Activated CD4-positive, alpha-beta T cell treated with anti-CD3 and anti-CD28 coated beads for 48 hours (primary cell): ENCODE measurements around the gene BIN1.

Experiments used
- DNase-seq: peaks from one replicate; pipeline ENCODE4 v3.0.0-alpha.2; 2020

BIN1 gene

GRCh38 chr2:127102521-127103242 is 4.3 kb downstream of the BIN1 start:
- no peak for DNase-seq

- DNase-seq = no peak
These were observed 5.0 kb downstream of the BIN1 start for GRCh38 chr2:127101756-127102477.

- no peak for DNase-seq
These were observed 5.8 kb downstream of the BIN1 start for GRCh38 chr2:127101048-127101611.

GRCh38 chr2:127100251-127101047 is 6.5 kb downstream of the BIN1 start:
- no peak for DNase-seq

- DNase-seq = no peak
These were observed 8.2 kb downstream of the BIN1 start for GRCh38 chr2:127098711-127099110.

GRCh38 chr2:127097841-127098651 is 8.9 kb downstream of the BIN1 start:
- DNase-seq = no peak

- no peak for DNase-seq
These were observed 9.5 kb downstream of the BIN1 start for GRCh38 chr2:127097471-127097765.

- DNase-seq = no peak
These were observed 10.1 kb downstream of the BIN1 start for GRCh38 chr2:127096718-127097470.

GRCh38 chr2:127096280-127096679 is 10.7 kb downstream of the BIN1 start:
- DNase-seq = no peak

GRCh38 chr2:127095784-127096183 is 11.2 kb downstream of the BIN1 start:
- DNase-seq = no peak

- DNase-seq = no peak
These were observed 11.7 kb downstream of the BIN1 start for GRCh38 chr2:127095367-127095641.

- no peak for DNase-seq
These were observed 12.2 kb downstream of the BIN1 start for GRCh38 chr2:127094509-127095366.

- DNase-seq = no peak
These were observed 13.2 kb downstream of the BIN1 start for GRCh38 chr2:127093648-127094210.

- DNase-seq = no peak
These were observed 13.9 kb downstream of the BIN1 start for GRCh38 chr2:127092901-127093516.

- no peak for DNase-seq
These were observed 14.6 kb downstream of the BIN1 start for GRCh38 chr2:127092306-127092705.

- DNase-seq = no peak
These were observed 15.1 kb downstream of the BIN1 start for GRCh38 chr2:127091886-127092285.

- no peak for DNase-seq
These were observed 15.8 kb downstream of the BIN1 start for GRCh38 chr2:127091148-127091547.

GRCh38 chr2:127090281-127091120 is 16.5 kb downstream of the BIN1 start:
- no peak for DNase-seq

GRCh38 chr2:127089478-127090235 is 17.3 kb downstream of the BIN1 start:
- DNase-seq = no peak
